B cell (primary cell): ENCODE results near the gene PPP1R11.

Experiments used
- EZH2 ChIP-seq: IDR thresholded peaks from 2 replicates; pipeline ENCODE4 v1.6.1; 2012; ENCODE audit warnings: borderline replicate concordance, low read depth, mild to moderate bottlenecking, moderate library complexity, low read length; ENCODE audit not compliant: insufficient read depth, poor library complexity, severe bottlenecking
- TF ChIP-seq, protein P1 (sequence below): fragments of 200-600 bp; IDR thresholded peaks from one replicate; pipeline ENCODE4 v1.8.0; 2022; ENCODE audit warnings: antibody characterized with exemption, mild to moderate bottlenecking

DNA sequence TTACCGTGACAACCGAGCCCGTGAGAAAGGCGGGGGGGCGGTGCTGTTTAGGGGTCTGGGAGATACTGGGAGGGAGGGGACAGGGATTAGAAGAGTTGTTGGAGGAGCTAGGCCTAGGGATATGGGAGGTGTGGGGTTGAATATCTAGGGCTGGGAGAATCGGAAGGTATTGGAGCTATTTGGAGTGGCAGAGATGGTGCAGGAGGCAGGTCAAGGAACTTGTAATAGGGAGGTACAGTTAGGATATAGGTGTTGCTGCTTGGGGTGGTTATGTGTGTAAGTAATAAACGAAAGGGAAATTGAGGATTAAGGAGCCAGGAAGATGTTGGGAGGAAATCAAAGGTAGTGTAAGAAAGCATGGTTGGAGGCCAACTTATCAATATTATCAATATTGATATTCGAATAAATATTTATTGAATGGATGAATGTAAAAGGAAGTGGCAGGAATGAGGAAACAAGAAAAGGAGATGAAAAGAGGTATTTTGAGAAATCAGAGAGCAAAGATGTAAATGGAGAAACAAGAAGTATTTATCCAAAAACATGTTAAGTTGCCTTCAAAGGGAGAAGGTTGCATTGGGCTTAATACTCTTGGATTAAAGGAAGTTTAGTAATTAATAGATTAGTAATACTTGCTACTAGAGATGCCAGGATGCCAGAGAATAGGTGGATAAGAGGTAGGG lies 602 bp downstream of the PPP1R11 start:
- TF ChIP-seq, protein P1, sequence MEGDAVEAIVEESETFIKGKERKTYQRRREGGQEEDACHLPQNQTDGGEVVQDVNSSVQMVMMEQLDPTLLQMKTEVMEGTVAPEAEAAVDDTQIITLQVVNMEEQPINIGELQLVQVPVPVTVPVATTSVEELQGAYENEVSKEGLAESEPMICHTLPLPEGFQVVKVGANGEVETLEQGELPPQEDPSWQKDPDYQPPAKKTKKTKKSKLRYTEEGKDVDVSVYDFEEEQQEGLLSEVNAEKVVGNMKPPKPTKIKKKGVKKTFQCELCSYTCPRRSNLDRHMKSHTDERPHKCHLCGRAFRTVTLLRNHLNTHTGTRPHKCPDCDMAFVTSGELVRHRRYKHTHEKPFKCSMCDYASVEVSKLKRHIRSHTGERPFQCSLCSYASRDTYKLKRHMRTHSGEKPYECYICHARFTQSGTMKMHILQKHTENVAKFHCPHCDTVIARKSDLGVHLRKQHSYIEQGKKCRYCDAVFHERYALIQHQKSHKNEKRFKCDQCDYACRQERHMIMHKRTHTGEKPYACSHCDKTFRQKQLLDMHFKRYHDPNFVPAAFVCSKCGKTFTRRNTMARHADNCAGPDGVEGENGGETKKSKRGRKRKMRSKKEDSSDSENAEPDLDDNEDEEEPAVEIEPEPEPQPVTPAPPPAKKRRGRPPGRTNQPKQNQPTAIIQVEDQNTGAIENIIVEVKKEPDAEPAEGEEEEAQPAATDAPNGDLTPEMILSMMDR: no peak
- no peak for TF ChIP-seq EZH2
